Activated T-cell treated with anti-CD3 and anti-CD28 coated beads, Interleukin-2, amount 50 U/mL, for 24 hours (primary cell): Measurements from ENCODE around the gene FGF18.

Source experiments
- DNase-seq: peaks from one replicate; pipeline ENCODE4 v3.0.0-alpha.2; 2020
- H3K27ac Mint-ChIP-seq: 2 replicates; pipeline ENCODE4 v1.8.0; 2020; ENCODE audit warnings: mild to moderate bottlenecking, mixed read lengths
- H3K27me3 Mint-ChIP-seq: 2 replicates; pipeline ENCODE4 v1.8.0; 2020; ENCODE audit warnings: mixed read lengths
- H3K36me3 Mint-ChIP-seq: 2 replicates; pipeline ENCODE4 v1.8.0; 2020; ENCODE audit warnings: low read depth, mixed read lengths
- H3K4me1 Mint-ChIP-seq: 2 replicates; pipeline ENCODE4 v1.8.0; 2020; ENCODE audit warnings: low read depth, mixed read lengths
- H3K4me3 Mint-ChIP-seq: 2 replicates; pipeline ENCODE4 v1.8.0; 2020; ENCODE audit warnings: mild to moderate bottlenecking, moderate library complexity, mixed read lengths
- H3K9me3 Mint-ChIP-seq: 2 replicates; pipeline ENCODE4 v1.8.0; 2020; ENCODE audit warnings: mixed read lengths

Gene FGF18

DNA sequence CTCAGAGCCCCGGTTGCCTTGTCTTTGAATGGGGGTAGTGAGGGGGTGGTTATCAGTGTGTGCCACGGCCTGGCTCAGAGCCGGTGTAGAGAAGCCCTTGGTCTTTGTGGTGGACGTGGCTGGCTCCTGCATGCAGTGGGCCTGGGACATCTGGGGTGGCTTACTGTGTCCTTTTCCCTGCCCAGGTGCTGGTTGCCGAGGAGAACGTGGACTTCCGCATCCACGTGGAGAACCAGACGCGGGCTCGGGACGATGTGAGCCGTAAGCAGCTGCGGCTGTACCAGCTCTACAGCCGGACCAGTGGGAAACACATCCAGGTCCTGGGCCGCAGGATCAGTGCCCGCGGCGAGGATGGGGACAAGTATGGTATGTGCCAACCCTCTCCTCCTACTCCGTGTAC, 16.5 kb downstream of the FGF18 start:
- no peak overlapping the region for H3K27ac Mint-ChIP-seq
- no peak for DNase-seq
- no peak overlapping the region for H3K4me3 Mint-ChIP-seq
- H3K27me3 Mint-ChIP-seq, result no peaks in the 10 kb centered on the region
- no peaks in the 10 kb centered on the region for H3K36me3 Mint-ChIP-seq
- H3K4me1 Mint-ChIP-seq, result no peaks in the 10 kb centered on the region
- no peaks in the 10 kb centered on the region for H3K9me3 Mint-ChIP-seq

DNA sequence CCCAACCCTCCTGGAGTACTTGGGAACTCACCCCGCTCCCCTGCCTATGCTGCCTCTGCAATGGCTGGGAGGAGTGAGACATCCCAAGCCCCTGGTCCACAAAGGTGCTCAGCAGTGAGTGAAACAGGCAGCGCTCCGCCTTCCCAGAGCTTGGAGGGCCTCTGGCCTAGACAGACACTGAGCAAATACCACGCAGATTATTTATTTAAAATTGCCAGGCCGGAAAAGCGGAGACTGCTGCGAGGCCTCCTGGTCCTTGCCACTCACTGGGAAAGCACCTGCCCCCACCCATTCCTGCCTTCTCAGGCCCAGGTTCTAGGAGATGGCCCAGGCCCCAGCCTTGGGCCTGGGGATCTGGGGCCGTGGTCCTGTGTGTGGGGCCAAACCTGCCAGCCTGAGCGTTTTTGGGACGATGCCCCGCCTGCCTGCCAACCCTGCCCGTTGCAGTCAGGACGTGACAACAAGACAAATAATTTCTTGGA, 17.4 kb downstream of the FGF18 start:
- DNase-seq, result no peak
- H3K36me3 Mint-ChIP-seq, result no peaks in the 10 kb centered on the region
- H3K27ac Mint-ChIP-seq, result no peak overlapping the region
- H3K4me3 Mint-ChIP-seq, result no peak overlapping the region
- H3K4me1 Mint-ChIP-seq, result no peaks in the 10 kb centered on the region
- H3K9me3 Mint-ChIP-seq, result no peaks in the 10 kb centered on the region
- no peaks in the 10 kb centered on the region for H3K27me3 Mint-ChIP-seq

DNA sequence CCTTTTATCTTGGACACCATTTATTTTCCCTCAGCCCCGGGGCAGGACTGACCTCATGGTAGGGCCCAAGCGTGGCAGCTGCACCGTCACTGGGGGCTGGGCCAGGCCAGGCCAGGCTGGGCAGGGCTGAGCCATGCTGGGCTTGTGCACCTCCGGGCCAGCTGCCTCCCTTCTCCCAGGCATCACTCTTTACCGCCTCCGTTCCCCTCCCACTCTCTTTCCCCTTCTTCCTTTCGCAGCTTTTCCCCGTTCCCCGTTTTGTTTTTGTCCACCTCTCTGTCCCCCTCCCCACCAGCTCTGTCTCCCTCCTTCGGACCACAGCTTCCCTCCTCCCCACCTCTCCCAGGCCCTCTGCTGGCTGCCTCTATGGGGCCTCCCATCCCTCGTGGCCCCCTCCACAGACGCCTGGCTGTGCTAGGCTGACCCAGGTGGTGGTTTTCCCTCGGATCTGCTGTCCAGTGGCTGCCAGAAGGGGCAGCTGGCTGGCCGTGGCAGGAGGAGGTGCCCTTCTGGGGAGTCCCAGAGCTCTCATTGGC, 17.9 kb downstream of the FGF18 start:
- no peaks in the 10 kb centered on the region for H3K36me3 Mint-ChIP-seq

DNA sequence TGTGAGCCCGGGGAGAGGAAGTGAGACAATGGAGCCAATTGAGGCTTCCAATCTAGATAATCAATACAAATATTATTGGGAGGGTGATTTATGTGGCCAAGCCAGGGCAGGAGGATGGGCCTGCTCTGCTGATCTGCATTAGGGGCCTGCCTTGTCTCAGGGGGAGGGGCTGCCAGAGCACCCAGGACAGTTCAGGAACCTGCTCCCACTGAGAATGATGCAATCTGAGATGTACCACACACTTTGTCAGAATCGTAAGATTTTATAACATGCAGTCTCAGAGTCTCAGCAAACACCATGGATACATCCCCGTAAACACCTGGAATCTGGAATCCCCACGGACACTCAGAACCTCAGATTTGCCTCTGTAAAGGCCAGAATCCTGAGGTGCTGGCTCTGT, 19.3 kb downstream of the FGF18 start:
- Mint-ChIP-seq H3K9me3 (no peaks in the 10 kb centered on the region), H3K36me3 (no peaks in the 10 kb centered on the region), H3K4me3 (no peak overlapping the region), H3K27ac (no peak overlapping the region), H3K27me3 (no peaks in the 10 kb centered on the region), H3K4me1 (no peaks in the 10 kb centered on the region)
- no peak for DNase-seq

More for the DNA sequence above, 17.9 kb downstream of the FGF18 start:
- DNase-seq, result no peak
- Mint-ChIP-seq H3K9me3 (no peaks in the 10 kb centered on the region), H3K27ac (no peak overlapping the region), H3K27me3 (no peaks in the 10 kb centered on the region), H3K4me3 (no peak overlapping the region), H3K4me1 (no peaks in the 10 kb centered on the region)

DNA sequence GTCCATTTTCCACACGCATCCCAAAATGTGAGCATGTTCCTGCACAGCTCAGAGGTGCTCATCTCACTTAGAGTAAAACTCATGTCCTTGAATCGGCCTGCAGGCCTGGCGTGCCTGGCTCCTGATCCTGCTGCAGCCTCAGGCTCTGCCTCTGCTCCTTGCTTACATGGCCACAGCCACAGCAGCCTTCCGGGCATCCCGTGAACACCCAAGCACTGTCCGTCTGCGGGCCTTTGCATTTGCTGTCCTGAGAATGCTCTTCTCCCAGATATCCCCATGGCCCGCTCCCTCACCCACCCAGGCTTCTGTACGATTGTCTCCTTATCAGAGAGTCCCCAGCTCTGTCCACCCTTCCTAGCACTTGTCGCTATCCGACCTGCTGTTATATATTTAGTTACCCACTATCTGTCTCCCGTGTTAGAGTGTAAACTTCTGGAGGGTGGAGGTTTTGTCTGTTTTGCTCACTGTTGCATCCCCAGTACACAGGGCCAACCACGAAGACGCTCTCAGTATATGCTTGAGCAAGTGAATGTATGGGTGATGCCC, 21.9 kb downstream of the FGF18 start:
- Mint-ChIP-seq H3K27me3 (peaks cover 3% of the 10 kb centered on the region), H3K4me3 (no peak overlapping the region), H3K9me3 (no peaks in the 10 kb centered on the region), H3K27ac (no peak overlapping the region), H3K36me3 (no peaks in the 10 kb centered on the region), H3K4me1 (no peaks in the 10 kb centered on the region)
- DNase-seq, result no peak

DNA sequence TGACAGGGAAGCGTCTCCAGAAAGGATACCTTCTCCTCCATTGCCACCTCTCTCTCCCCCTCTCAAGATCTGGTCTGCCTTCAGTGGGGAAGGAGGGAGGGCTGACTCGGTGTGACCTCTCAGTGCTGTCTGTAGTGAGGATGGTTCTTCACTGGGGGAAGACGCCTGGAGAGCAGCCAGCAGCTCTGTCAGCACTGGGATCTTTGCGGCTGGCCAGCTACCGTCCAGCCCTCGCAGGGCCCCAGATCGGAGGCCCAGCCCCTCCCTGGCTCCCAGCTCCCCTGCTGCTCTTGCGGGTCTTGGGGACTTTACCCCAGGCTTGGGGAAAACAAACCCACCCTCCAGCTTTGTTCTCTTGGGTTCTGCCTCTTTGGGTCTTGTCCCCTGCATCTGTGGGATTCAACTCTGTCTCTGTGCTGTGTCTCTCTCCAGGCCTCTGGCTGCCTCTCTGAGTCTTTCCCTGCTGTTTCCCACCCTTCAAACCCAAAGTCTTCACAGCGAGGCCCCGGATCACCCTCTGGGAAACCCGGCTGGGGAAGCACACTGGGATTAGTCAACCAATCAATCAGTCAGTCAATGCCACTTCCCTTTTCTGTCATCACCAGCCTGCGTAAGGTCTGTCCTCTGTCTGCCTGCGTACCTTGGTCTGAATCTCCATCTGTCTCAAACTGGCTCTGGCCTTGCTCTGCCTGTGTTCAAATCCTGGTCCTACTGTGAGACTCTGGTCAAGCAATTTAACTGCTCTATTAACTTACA, 23.0 kb downstream of the FGF18 start:
- Mint-ChIP-seq H3K4me3 (no peak overlapping the region), H3K27me3 (peaks cover 6% of the 10 kb centered on the region), H3K36me3 (no peaks in the 10 kb centered on the region), H3K27ac (no peak overlapping the region), H3K4me1 (no peaks in the 10 kb centered on the region), H3K9me3 (no peaks in the 10 kb centered on the region)
- DNase-seq, result no peak

DNA sequence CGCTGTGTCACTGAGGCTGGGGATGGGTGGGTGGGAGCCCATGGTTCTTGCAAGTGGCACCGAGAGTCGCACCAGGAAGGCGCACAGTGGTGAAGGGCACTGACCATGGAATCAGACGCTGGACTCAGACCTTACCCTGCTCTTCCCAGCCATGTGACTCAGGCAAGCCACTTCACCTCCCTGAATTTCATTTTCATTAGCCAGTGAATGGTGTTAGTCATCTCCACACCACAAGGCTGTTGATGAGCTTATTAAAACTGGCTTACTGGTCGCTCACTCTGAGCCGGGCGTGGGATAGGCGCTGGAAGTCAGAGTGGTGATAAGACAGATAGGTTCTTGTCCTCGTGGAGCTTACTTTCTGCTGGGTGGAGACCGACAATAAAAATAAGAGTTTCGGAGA, 25.1 kb downstream of the FGF18 start:
- Mint-ChIP-seq H3K27me3 (peaks cover 23% of the 10 kb centered on the region), H3K27ac (no peak overlapping the region), H3K9me3 (no peaks in the 10 kb centered on the region), H3K36me3 (no peaks in the 10 kb centered on the region), H3K4me3 (no peak overlapping the region), H3K4me1 (no peaks in the 10 kb centered on the region)
- no peak for DNase-seq

DNA sequence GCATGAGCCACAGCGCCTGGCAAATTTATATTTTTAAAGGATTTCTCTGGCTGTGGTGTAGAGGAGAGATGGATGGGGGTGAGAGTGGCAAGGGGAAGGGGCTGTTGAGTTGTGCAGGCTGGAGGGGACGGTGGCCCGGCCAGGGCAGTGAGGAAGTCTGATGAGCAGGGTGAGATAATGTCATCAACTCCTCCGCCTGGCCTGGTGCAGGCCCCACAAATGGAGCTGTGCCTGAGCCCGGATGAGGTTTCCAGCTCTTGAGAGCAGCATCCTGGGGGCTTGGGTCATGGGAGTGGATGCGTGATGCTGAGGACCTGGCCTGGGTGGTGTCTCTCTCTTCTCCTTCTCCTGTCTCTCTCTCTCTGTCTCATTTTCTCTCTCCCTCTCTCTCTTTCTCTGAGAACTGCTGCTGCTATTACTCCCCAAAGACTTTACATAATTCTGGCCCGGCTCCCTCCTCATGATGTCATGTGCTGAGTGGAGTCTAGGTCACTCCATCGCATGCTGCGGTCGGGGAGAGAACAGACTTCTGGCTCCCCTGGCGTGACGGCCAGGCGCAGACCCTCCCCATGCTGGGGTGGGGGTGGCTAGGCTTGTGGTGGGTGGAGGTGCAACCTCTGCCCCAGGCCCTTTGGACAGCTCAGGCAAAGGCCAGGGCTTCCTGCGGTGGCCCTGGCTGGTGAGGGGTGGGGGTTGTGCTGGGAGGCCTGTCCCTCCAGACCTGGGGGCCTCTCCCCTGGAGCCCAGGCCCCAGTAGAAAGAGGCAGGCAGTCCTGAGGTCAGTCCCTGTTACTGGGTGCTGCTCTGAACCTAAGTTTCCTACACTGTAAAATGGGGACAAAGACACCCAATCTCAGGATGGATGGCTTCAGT, 26.4 kb downstream of the FGF18 start:
- H3K4me1 Mint-ChIP-seq, result peaks cover 4% of the 10 kb centered on the region
- H3K9me3 Mint-ChIP-seq, result no peaks in the 10 kb centered on the region
- no peak overlapping the region for H3K27ac Mint-ChIP-seq
- no peaks in the 10 kb centered on the region for H3K36me3 Mint-ChIP-seq
- H3K27me3 Mint-ChIP-seq, result peaks cover 32% of the 10 kb centered on the region
- DNase-seq, result no peak
- no peak overlapping the region for H3K4me3 Mint-ChIP-seq

DNA sequence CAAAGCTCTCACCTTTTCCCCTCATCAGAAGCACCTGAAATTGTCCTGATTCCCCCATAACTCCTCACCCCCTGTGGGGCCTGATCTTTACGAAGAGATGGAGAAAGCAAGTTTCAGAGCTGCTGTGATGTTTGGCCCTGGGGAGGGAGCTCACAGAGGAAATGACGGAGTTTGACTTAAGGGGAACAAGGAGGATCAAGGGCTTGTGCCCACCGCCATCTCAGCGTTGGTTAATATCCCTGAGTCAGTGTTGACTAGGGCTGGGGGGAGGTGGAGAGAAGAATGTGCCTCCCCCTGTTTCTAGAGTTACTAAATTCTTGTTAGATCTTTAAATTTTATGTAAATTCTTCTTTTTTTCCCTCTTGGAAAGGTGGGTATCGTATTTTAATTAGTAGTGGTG, 27.8 kb downstream of the FGF18 start:
- Mint-ChIP-seq H3K9me3 (no peaks in the 10 kb centered on the region), H3K36me3 (no peaks in the 10 kb centered on the region), H3K27me3 (peaks cover 43% of the 10 kb centered on the region), H3K4me3 (no peak overlapping the region), H3K27ac (no peak overlapping the region), H3K4me1 (peaks cover 8% of the 10 kb centered on the region)
- DNase-seq, result no peak

DNA sequence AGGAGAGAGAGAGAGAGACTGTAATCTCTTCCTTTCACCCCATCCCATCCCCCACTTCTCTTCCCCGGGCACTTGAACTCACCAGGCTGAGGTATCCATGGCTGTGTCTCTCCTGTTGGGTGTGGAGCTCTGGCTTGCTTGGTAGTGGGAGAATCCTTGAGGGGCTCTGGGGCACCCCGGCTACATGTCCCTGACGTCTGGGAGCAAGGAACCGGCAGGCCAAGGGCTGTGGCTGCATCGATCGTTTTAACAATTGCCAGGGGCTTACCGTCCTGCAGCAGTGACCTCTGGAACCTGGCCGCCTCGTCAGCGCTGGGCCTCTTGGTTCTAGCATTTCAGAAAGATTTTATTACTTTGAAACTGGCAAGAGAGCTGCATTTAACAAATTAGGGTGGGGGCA, 30.0 kb downstream of the FGF18 start:
- Mint-ChIP-seq H3K4me1 (peaks cover 8% of the 10 kb centered on the region), H3K36me3 (no peaks in the 10 kb centered on the region), H3K9me3 (no peaks in the 10 kb centered on the region), H3K27ac (no peak overlapping the region), H3K4me3 (no peak overlapping the region), H3K27me3 (peaks cover 63% of the 10 kb centered on the region)
- DNase-seq, result no peak

DNA sequence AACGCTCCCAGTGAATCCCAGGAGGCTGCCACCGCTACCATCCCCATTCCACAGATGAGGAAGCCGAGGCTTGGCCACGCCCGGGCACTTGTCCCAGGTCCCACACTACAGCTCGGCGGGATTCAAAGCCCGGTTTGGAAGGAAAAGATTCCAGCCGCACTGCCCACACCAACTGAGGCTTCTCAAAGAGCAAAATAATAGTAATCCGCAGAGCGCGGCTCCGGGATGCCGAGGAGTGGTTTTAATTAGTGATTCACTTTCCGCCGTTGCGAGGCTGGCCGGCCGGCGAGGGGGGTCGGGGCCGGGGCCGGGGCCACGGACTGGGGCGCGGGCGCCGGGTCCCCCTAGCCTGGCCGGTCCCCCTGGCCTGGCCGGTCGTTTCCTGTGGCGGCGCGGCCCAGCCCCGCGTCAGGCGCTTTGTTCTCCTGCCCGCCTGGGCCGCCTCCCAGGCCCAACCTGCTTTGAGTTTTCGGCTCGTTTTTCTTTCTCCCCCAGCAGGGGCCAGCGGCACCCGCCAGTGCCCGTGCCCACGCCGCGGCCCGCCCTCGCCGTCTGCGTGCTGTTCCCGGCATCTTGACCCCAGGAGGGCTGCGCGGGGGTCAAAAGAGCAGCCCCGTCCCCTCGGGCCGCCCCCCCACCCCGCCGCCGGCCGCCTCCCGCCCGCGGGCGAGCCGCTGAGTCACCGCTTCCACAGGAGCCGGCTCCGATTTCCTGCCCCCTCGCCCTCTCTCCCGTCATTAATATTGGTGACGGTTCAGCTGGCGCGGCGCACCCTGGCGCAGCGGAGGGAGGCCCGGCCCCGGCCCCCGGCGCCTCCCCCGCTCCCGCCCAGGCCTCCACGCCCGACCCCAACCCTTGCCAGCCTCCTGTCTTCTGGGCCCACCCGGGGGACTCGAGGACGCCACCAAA, 31.2 kb downstream of the FGF18 start:
- Mint-ChIP-seq H3K4me3 (no peak overlapping the region), H3K27ac (no peak overlapping the region), H3K4me1 (peaks cover 8% of the 10 kb centered on the region), H3K9me3 (no peaks in the 10 kb centered on the region), H3K36me3 (no peaks in the 10 kb centered on the region), H3K27me3 (peaks cover 67% of the 10 kb centered on the region)
- peak; percentile 38 for DNase-seq

DNA sequence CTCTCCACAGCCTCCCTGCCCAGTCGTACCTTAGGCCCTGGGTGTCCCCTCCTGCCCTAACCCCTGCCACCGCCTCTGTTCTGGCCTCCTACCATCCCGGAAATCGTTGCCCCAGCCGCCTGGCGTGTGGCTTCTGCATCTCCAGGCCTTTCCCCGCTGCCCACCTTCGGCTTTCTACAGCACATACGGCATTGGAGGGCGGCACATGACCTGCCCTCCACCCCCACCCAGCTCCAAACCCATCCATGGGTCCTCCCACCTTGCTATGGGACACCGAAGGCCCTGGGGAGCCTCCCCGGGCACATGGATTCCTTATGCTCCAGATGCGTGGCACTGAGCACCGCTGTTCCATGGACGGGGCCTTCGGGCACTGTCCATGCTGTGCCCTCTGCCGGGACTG, 32.0 kb downstream of the FGF18 start:
- no peak for DNase-seq
- Mint-ChIP-seq H3K4me1 (peaks cover 8% of the 10 kb centered on the region), H3K36me3 (no peaks in the 10 kb centered on the region), H3K27me3 (peaks cover 67% of the 10 kb centered on the region), H3K4me3 (no peak overlapping the region), H3K27ac (no peak overlapping the region), H3K9me3 (no peaks in the 10 kb centered on the region)

DNA sequence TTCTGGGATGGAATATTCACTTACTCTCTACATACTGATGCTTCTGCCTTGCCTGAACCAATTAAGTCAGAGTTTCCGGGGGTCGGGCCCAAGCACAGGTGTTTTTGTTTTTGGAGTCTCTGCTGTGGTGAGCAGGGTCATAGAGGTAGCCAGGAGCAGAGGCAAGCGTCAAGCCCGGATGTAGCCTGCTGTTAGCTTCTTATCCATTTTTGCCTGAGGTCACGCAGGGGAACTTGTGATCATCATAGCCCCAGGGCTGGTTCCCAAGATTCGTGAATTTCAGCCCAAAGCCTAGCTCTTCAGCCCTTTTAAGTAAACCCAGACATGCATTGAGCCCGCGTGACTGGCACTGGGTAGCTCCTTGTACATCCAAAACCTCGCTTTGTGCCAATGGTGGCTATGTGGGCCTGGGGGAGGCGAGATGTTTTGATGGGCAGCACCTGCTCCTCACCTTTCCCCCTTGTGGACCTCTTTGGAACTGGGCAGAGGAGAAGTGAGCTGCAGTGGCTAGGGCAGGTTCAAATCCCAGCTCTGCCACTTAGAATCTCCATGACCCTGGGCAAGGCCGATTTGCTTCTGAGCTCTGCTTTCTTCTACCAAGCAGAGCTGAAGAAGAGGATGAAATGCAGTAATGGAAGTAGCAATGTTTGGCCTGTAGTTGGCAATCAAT, 33.7 kb downstream of the FGF18 start:
- no peaks in the 10 kb centered on the region for H3K36me3 Mint-ChIP-seq
- peaks cover 60% of the 10 kb centered on the region for H3K27me3 Mint-ChIP-seq
- H3K27ac Mint-ChIP-seq, result no peak overlapping the region
- peaks cover 8% of the 10 kb centered on the region for H3K4me1 Mint-ChIP-seq
- DNase-seq, result no peak
- H3K4me3 Mint-ChIP-seq, result no peak overlapping the region
- H3K9me3 Mint-ChIP-seq, result no peaks in the 10 kb centered on the region
